Measurements from ENCODE around the gene WDR82.

WDR82 gene

DNA sequence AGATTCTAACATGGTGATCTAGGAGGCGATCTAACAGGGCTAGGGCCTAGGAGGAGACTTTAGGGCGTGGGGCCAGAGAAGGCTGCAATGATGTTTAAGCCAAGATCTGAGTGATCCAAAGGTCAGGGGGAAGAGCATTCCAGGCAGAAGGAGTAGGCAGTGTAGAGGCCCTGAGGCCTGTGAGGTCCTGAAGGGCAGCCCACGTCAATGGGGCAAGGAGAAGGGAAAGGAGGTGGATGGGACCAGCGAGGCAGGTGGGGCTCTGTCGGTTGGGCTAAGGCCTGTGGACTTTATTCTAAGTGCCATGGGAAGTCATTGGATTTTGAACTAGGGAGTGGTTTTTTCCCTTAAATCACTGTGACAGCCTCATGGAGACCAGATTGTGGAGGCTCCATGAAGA is 27.5 kb upstream of the WDR82 start:
- no peak for DNase-seq

- no peak for DNase-seq
Observed at GRCh38 chr3:52303811-52304210, 25.4 kb upstream of the WDR82 start.

- DNase-seq, result no peak
Observed at GRCh38 chr3:52302426-52303145, 24.1 kb upstream of the WDR82 start.

DNA sequence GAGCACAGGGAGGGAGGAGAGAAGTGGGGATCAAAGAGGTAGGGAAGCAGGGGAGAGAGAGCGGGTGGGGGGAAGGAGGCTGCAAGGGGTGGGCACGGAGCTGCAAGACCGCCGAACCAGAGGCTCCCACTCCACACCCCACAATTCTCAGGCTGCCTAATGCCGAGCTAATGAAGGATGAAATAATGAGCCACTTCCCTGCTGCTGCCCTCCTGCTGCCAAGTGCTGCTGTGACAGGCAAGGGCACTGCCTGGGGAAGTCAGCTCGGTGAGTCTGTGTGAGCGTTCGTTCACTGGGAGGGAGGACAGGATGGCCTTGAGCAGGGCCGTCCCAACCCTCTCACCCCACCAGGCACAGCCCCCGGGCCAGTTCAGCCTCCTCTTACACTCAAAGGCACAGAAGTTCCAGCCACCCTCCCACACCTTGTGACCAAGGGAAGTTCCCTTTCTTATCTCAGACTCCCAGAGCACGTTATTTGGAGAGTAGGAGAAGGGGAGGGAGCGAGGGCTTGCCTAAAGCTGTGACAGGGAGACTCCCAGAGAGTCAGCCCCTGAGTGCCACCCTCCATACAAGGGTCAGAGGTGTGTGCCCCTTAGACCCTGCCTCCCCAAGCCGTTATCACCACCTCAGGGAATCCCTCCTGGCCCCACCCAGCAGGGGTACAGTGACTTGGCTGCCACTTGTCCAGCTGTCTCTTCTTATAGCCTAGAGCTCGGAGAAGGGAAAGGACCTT is 21.6 kb upstream of the WDR82 start:
- no peak for DNase-seq

DNA sequence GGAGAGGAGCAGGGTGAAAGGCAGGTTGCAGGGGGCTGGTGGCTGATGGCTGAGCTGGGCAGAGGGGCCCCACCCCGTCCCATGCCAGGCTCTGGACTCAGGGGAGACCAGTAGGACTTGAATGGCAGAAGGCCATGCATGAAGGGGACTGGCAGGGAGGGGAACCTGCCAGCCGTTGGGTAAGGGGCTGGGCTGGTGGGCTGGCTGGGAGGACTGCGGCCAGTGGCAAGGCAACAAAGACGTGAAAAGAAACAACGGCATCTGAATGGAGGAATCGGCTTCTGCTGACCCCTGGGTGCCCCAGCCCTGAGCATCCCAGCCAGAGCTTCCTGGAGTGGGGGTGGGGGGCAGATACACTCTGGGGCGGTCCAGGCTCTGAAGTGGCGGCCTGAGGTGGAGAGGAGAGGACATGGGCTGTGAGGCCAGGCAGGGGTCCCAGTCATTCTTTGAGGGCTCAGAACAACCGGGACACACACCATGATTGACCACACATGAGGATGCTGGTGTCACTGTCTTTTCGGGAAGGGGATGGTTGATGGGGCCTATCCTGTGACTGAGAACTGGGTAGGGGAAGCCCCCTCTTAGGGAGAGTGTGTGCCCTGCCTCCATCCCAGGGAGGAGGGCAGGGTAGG is 20.9 kb upstream of the WDR82 start:
- no peak for DNase-seq

GRCh38 chr3:52298149-52299098 is 20.0 kb upstream of the WDR82 start:
- no peak for DNase-seq

DNA sequence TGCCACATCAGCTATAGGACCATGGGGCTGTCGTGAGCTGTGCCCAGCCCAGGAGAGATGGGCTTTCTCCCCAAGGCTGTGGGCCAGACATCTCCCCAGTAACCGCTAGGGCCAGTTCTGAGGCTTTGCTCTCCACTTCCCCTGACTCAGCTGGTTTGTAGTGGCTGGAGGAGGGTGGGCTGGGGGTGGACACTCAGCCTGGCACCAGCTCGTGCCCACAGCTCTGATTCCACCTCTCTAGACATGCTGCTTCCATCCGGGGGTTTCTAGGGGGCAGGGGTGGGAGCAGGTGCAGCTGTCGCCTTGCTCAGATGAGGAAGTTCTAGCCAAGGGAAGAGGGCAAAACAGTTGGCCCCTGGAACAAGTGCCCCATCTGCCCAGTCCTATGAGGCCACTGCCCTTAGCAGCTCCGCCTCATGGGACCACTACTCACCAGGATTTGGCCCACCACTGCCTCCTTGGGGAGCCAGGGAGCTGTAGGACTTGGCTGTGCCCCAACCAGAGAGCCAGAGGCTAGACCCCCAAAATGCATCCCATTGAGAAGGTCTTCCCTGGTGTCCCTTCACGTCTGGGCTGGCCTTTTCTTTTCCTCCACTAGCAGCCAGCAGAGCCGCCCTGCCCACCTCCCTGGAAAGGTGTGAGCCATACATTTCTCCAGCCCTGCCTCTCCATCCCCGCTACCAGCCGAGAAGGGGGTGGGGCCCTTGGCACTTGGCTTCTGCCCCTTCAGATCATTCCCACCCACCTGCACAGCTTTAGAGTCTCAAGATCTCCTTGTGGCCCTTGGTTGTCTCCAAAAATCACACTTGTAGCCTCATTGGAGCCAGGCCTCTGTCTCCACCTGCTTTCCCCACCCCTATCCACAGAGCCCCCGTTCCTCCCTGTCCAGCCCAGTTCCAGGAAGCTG is 19.0 kb upstream of the WDR82 start:
- DNase-seq, result no peak

GRCh38 chr3:52295671-52296208 is 17.3 kb upstream of the WDR82 start:
- DNase-seq, result no peak

DNA sequence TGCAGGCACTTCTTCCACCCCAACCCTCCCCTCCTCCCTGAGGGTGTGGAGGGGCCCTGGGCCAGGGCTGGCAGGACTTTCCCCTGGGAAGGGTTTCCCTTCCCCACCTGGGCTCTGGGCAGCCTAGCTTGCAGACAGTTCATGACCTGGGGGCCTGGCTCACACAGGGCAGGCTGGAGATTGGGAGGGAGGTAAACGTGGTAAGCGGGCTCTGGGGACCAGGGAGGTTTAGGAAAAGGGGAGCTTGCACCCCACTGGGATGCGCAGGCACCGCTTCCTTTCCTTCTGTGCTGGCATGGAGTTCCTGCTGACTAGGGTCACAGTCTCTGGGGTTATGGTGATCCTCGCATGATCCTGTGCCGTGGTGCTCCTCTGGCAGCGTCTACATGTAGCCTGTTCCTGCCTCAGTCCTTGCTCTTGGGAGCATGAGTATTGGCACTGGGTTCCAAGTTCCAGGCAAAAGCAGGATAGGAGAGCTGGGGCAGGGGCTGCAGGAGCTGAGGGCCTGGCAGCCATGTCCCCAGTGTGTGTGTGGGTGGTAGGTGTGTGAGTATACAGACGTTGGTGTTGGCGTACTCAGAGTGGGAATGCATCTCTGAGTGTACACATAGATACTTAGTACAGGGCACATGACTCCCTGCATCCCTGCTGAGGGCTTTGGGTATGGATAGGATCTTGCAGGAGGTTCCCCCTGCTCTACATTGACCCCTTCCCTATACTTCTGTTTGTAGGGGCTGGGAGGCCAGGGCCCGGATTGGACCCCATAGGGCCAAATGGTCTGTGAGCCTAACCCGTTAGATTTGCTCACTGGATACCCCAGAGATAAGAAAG is 16.1 kb upstream of the WDR82 start:
- DNase-seq, result no peak

DNA sequence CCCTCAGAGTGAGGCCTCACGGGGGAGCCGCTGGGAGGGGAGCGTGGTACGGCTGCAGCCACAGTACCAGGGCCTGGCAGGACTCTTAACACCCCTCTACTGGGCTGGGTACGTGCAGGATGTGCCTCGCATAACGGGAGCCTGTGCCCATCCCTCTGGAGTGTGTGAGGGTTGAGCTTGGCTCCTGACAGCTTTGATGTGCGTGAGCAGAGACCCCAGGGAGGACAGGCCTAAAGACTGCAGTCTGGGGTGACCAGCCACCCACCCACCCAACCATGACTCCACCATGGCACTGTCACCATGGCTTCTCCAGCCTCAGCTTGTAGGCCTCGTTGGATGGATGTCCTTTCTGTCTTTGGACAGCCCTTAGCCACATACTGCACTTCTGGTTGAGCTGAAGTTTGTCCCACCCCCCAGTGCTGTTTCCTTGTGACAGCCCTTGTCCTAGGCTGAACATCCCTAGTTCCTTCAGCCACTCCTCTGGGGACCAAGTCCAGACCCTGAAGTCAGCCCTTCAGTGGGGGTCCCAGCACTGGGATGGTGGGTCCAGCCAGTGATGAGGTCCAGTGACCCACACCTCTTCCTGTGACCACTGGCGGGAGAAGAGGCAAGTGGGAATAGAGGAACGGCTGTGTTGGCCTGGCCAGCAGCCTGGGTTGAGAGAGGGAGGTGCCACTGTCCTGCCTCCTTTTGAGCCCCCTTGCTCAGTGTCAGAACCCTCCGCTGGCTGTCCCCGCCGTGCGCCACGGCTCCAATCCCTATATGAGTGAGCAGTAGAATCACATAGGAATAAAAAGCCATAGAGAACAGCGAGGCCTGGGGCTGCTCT is 15.3 kb upstream of the WDR82 start:
- DNase-seq, result no peak

- DNase-seq, result no peak
Observed at GRCh38 chr3:52292247-52293065, 14.0 kb upstream of the WDR82 start.

DNA sequence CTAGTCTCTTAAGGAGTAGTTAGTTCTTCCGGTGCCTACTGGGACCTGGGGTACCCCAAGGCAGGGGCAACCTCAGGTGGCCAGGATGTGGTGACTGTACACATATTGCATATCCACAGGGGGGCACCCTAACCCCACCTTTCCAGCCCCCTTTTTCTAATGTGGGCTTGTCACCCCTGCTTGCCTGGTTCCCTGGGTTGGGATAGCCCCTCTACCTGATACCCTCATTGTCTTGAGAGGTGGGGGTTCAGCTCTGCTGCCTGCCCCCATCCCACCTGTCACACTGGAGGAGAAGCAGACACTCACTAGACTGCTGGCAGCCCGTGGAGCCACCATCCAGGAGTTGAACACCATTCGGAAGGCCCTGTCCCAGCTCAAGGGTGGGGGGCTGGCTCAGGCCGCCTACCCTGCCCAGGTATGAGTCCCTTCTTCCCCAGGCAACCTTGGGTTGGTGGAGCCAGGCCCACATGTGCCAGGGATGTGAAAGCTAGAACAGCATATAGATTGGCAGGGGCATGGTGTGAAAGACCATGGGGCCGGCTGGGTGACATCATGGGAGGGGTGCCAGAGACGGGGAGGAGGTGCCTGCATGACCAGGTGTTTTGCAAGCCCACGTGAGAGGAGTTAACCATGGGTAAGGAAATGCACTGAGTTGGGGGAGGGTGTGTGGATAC is 13.2 kb upstream of the WDR82 start:
- DNase-seq, result no peak

DNA sequence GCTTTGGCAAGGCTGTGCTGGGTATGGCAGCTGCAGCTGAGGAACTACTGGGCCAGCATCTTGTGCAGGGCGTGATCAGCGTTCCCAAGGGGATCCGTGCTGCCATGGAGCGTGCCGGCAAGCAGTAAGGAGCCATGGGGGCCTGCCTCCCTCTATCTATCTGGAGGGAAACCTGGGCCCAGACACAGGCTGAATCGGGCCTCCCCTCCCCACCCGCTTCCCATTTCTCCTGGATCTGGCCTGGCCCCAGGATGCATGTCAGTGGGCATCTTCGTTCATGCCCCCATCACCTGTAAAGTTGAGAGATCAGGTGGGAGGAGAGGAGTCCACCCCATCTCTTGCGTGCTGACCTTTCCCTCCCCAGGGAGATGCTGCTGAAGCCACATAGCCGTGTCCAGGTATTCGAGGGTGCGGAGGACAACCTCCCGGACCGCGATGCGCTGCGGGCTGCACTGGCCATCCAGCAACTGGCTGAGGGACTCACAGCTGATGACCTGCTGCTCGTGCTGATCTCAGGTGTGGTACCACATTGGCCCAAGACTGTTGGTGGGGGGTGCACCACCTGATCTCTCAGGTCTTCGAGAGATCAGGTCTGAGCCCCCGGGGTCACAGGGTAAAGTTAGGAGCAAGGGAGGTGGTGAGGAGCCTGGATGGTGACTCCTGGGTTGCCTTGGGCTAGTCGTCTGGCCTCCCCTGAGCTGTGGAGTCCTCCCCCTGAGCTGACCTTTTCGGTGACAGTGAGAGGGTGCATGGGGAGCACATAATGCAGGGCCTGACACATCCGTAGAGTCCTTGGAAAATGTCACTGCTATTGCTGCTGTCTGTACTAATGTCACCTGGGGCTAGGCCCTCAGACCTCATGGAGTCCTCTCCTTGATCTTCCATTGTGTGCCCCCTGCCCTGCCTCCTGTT is 12.4 kb upstream of the WDR82 start:
- DNase-seq, result no peak

DNA sequence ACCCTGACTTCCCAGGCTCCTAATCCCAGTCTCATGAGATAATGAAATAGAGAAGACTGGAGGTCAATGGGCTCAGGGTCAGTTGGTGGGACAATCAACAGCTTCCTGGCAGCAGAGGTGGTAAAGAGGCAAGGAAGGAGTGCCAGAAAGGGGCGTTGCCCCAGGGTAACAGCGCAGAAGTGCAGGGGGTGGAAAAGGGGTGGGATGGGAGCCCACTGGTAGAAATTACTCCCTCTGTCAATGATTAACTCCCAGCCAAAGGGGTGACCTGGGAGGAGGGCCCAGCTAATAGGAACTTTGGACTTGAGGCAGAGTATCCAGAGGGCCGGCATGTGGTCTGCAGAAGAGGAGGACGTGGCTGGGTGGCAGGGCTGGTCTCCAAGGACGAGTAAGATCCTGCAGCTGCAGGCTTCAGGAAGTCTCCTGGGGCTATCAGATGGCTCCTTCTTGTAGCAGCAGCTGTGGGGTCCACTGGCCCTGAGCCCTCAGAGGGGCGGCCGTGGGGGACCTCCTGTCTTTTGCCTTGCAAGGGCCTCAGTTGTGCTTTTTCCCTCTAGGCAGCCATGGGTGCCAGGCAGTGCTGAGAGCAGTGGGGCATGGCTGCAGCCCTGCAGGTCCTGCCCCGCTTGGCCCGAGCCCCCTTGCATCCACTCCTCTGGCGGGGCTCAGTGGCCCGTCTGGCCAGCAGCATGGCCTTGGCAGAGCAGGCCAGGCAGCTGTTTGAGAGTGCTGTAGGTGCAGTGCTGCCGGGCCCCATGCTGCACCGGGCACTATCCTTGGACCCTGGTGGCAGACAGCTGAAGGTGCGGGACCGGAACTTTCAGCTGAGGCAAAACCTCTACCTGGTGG is 11.5 kb upstream of the WDR82 start:
- no peak for DNase-seq

GRCh38 chr3:52289338-52289746 is 10.9 kb upstream of the WDR82 start:
- DNase-seq, result no peak

- DNase-seq, result no peak
Observed at GRCh38 chr3:52288674-52289073, 10.2 kb upstream of the WDR82 start.
